Measurements from ENCODE around the gene CALHM6. TPM values are rescaled to one million over a fixed set of nuclear protein-coding genes. Genes with fewer than 3 reads are reported as not detected.

CALHM6 gene
- total RNA-seq, 1 donor = 19.7 TPM

GRCh38 chr6:116437656-116438055 is 23.5 kb upstream of the CALHM6 start:
- Histone ChIP-seq H3K27me3 (ENCODE audit: insufficient read depth, low read length) (no peaks in the 10 kb centered on the region), H3K4me3 (ENCODE audit: low read length) (no peak overlapping the region), H3K4me1 (ENCODE audit: insufficient read depth, low read length) (no peaks in the 10 kb centered on the region), H3K9me3 (ENCODE audit: low read depth, low read length) (no peaks in the 10 kb centered on the region)

- Histone ChIP-seq H3K4me3 (ENCODE audit: low read length) (no peak overlapping the region), H3K9me3 (ENCODE audit: low read depth, low read length) (no peaks in the 10 kb centered on the region), H3K27me3 (ENCODE audit: insufficient read depth, low read length) (no peaks in the 10 kb centered on the region), H3K4me1 (ENCODE audit: insufficient read depth, low read length) (no peaks in the 10 kb centered on the region)
Observed at GRCh38 chr6:116438590-116439448, 22.4 kb upstream of the CALHM6 start.

- Histone ChIP-seq H3K4me1 (ENCODE audit: insufficient read depth, low read length) (peaks cover 3% of the 10 kb centered on the region), H3K9me3 (ENCODE audit: low read depth, low read length) (no peaks in the 10 kb centered on the region), H3K4me3 (ENCODE audit: low read length) (no peak overlapping the region), H3K27me3 (ENCODE audit: insufficient read depth, low read length) (no peaks in the 10 kb centered on the region)
Observed at GRCh38 chr6:116439522-116440051, 21.6 kb upstream of the CALHM6 start.

GRCh38 chr6:116443105-116443504 is 18.1 kb upstream of the CALHM6 start:
- Histone ChIP-seq H3K9me3 (ENCODE audit: low read depth, low read length) (no peaks in the 10 kb centered on the region), H3K4me1 (ENCODE audit: insufficient read depth, low read length) (peaks cover 36% of the 10 kb centered on the region), H3K4me3 (ENCODE audit: low read length) (no peak overlapping the region), H3K27me3 (ENCODE audit: insufficient read depth, low read length) (no peaks in the 10 kb centered on the region)

GRCh38 chr6:116444092-116444491 is 17.1 kb upstream of the CALHM6 start:
- no peaks in the 10 kb centered on the region for H3K27me3 ChIP-seq (ENCODE audit: insufficient read depth, low read length)
- no peaks in the 10 kb centered on the region for H3K9me3 ChIP-seq (ENCODE audit: low read depth, low read length)
- H3K4me3 ChIP-seq (ENCODE audit: low read length) = no peak overlapping the region
- peaks cover 39% of the 10 kb centered on the region for H3K4me1 ChIP-seq (ENCODE audit: insufficient read depth, low read length)

- H3K4me3 ChIP-seq (ENCODE audit: low read length) = no peak overlapping the region
- H3K4me1 ChIP-seq (ENCODE audit: insufficient read depth, low read length) = peaks cover 39% of the 10 kb centered on the region
- H3K9me3 ChIP-seq (ENCODE audit: low read depth, low read length) = no peaks in the 10 kb centered on the region
- no peaks in the 10 kb centered on the region for H3K27me3 ChIP-seq (ENCODE audit: insufficient read depth, low read length)
Observed at GRCh38 chr6:116444575-116444974, 16.6 kb upstream of the CALHM6 start.

- H3K4me1 ChIP-seq (ENCODE audit: insufficient read depth, low read length) = peaks cover 40% of the 10 kb centered on the region
- no peak overlapping the region for H3K4me3 ChIP-seq (ENCODE audit: low read length)
- no peaks in the 10 kb centered on the region for H3K9me3 ChIP-seq (ENCODE audit: low read depth, low read length)
- no peaks in the 10 kb centered on the region for H3K27me3 ChIP-seq (ENCODE audit: insufficient read depth, low read length)
Observed at GRCh38 chr6:116445102-116445501, 16.1 kb upstream of the CALHM6 start.

- H3K4me1 ChIP-seq (ENCODE audit: insufficient read depth, low read length) = peaks cover 53% of the 10 kb centered on the region
Observed at GRCh38 chr6:116446399-116446798, 14.8 kb upstream of the CALHM6 start.

GRCh38 chr6:116447052-116447451 is 14.1 kb upstream of the CALHM6 start:
- H3K9me3 ChIP-seq (ENCODE audit: low read depth, low read length) = no peaks in the 10 kb centered on the region
- no peak overlapping the region for H3K4me3 ChIP-seq (ENCODE audit: low read length)
- no peaks in the 10 kb centered on the region for H3K27me3 ChIP-seq (ENCODE audit: insufficient read depth, low read length)
- H3K4me1 ChIP-seq (ENCODE audit: insufficient read depth, low read length) = peaks cover 58% of the 10 kb centered on the region

More at GRCh38 chr6:116446399-116446798, 14.8 kb upstream of the CALHM6 start:
- no peaks in the 10 kb centered on the region for H3K27me3 ChIP-seq (ENCODE audit: insufficient read depth, low read length)
- H3K9me3 ChIP-seq (ENCODE audit: low read depth, low read length) = no peaks in the 10 kb centered on the region
- no peak overlapping the region for H3K4me3 ChIP-seq (ENCODE audit: low read length)

- no peaks in the 10 kb centered on the region for H3K27me3 ChIP-seq (ENCODE audit: insufficient read depth, low read length)
- no peak overlapping the region for H3K4me3 ChIP-seq (ENCODE audit: low read length)
- H3K4me1 ChIP-seq (ENCODE audit: insufficient read depth, low read length) = peaks cover 59% of the 10 kb centered on the region
- H3K9me3 ChIP-seq (ENCODE audit: low read depth, low read length) = no peaks in the 10 kb centered on the region
Observed at GRCh38 chr6:116447496-116448011, 13.6 kb upstream of the CALHM6 start.

GRCh38 chr6:116449565-116449964 is 11.6 kb upstream of the CALHM6 start:
- Histone ChIP-seq H3K4me1 (ENCODE audit: insufficient read depth, low read length) (peaks cover 57% of the 10 kb centered on the region), H3K27me3 (ENCODE audit: insufficient read depth, low read length) (no peaks in the 10 kb centered on the region), H3K9me3 (ENCODE audit: low read depth, low read length) (no peaks in the 10 kb centered on the region)

GRCh38 chr6:116450185-116450710 is 10.9 kb upstream of the CALHM6 start:
- H3K4me1 ChIP-seq (ENCODE audit: insufficient read depth, low read length) = peaks cover 50% of the 10 kb centered on the region
- H3K9me3 ChIP-seq (ENCODE audit: low read depth, low read length) = no peaks in the 10 kb centered on the region
- no peak overlapping the region for H3K4me3 ChIP-seq (ENCODE audit: low read length)
- H3K27me3 ChIP-seq (ENCODE audit: insufficient read depth, low read length) = no peaks in the 10 kb centered on the region

More at GRCh38 chr6:116449565-116449964, 11.6 kb upstream of the CALHM6 start:
- H3K4me3 ChIP-seq (ENCODE audit: low read length) = no peak overlapping the region

- Histone ChIP-seq H3K27me3 (ENCODE audit: insufficient read depth, low read length) (no peaks in the 10 kb centered on the region), H3K9me3 (ENCODE audit: low read depth, low read length) (no peaks in the 10 kb centered on the region), H3K4me3 (ENCODE audit: low read length) (no peak overlapping the region), H3K4me1 (ENCODE audit: insufficient read depth, low read length) (peaks cover 44% of the 10 kb centered on the region)
Observed at GRCh38 chr6:116450769-116451740, 10.1 kb upstream of the CALHM6 start.

- no peaks in the 10 kb centered on the region for H3K27me3 ChIP-seq (ENCODE audit: insufficient read depth, low read length)
- H3K4me3 ChIP-seq (ENCODE audit: low read length) = no peak overlapping the region
- no peaks in the 10 kb centered on the region for H3K9me3 ChIP-seq (ENCODE audit: low read depth, low read length)
- H3K4me1 ChIP-seq (ENCODE audit: insufficient read depth, low read length) = peaks cover 37% of the 10 kb centered on the region
Observed at GRCh38 chr6:116451916-116452315, 9.3 kb upstream of the CALHM6 start.
